ENCODE data around the gene UGT1A1. TPM values are rescaled to one million over a fixed set of nuclear protein-coding genes. Genes with fewer than 3 reads are reported as not detected.

UGT1A1 gene
- total and polyA plus RNA-seq, 7 donors = 0.06 TPM; not detected in 6

GRCh38 chr2:233819884-233820773 is 60.1 kb downstream of the UGT1A1 start:
- Histone ChIP-seq H3K27me3 (ENCODE audit: insufficient read depth in 3 of 3, low read length in 2 of 3) (peaks cover 0 to 4% (median 0%) of the 10 kb centered on the region in 3 donors), H3K4me1 (no peaks in the 10 kb centered on the region), H3K36me3 (ENCODE audit: insufficient read depth in 1 of 2, low read depth in 1 of 2) (no peaks in the 10 kb centered on the region), H3K9me3 (no peaks in the 10 kb centered on the region), H3K27ac (no peak overlapping the region), H3K4me3 (no peak overlapping the region)
- intact Hi-C loops (cut with DNase I) = no loop called here
- WGBS, 3 donors = 64 to 75% (median 73%) methylated on average over 16 to 18 of the region's 18 CpGs
- DNase-seq (no peak), ATAC-seq (no peak)
- no peak for TF ChIP-seq CTCF (IDR thresholded peaks at IDR 0.05)

DNA sequence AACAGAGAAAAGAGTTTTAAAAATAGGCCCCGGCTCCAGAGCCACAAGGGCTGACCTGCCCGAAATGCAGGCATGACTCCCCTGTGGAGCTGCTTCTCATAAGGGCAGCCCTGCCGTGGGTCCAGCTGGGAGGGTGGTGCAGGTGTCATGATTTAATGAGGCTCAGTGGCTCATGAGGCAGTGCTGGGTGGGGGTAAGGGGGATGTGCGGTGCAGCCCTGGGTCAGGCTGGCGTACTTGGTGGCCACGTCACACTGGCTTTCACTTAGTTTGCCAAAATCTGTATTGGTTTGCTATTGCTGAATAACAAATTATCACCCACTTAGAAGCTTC is 60.7 kb downstream of the UGT1A1 start:
- no peak for DNase-seq
- ATAC-seq = no peak
- intact Hi-C loops (cut with DNase I) = no loop called here
- H3K9me3 ChIP-seq = no peaks in the 10 kb centered on the region
- H3K27ac ChIP-seq = no peak overlapping the region
- no peak for TF ChIP-seq CTCF (IDR thresholded peaks at IDR 0.05)
- no peak overlapping the region for H3K4me3 ChIP-seq
- H3K27me3 ChIP-seq (ENCODE audit: insufficient read depth in 3 of 3, low read length in 2 of 3) = peaks cover 0 to 4% (median 0%) of the 10 kb centered on the region in 3 donors
- H3K4me1 ChIP-seq = no peaks in the 10 kb centered on the region
- 64 to 76% (median 69%) methylated on average over 6 of the region's 6 CpGs for WGBS, 3 donors
- no peaks in the 10 kb centered on the region for H3K36me3 ChIP-seq (ENCODE audit: insufficient read depth in 1 of 2, low read depth in 1 of 2)

DNA sequence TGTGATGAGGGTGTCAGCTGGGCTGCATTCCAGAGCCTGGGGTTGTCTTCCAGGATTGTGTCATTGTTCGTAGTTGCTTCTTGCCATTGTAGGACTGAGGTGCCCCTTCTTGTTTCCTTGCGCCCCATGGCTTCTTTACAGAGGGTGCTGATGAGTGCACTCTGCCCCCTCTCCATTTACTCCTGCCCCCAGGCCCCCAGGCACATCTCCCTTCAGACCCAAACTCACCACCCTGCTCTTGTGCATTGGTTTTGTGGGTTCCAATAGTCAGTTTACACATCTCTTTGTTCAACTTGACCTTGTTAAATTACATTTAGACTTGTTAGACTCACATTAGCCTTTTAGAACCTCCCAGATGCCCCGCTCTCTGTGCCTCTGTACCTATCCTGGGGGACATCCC is 61.1 kb downstream of the UGT1A1 start:
- H3K27me3 ChIP-seq (ENCODE audit: insufficient read depth in 3 of 3, low read length in 2 of 3) = peaks cover 0 to 4% (median 0%) of the 10 kb centered on the region in 3 donors
- H3K36me3 ChIP-seq (ENCODE audit: insufficient read depth in 1 of 2, low read depth in 1 of 2) = no peaks in the 10 kb centered on the region
- H3K4me1 ChIP-seq = no peaks in the 10 kb centered on the region
- no peak for DNase-seq
- intact Hi-C loops (cut with DNase I) = no loop called here
- 80 to 90% (median 84%) methylated on average over 3 of the region's 3 CpGs for WGBS, 3 donors
- no peaks in the 10 kb centered on the region for H3K9me3 ChIP-seq
- ATAC-seq = no peak
- TF ChIP-seq CTCF (IDR thresholded peaks at IDR 0.05) = no peak
- H3K4me3 ChIP-seq = no peak overlapping the region
- H3K27ac ChIP-seq = no peak overlapping the region

- no peak for TF ChIP-seq CTCF (IDR thresholded peaks at IDR 0.05)
- H3K36me3 ChIP-seq (ENCODE audit: insufficient read depth in 1 of 2, low read depth in 1 of 2) = no peaks in the 10 kb centered on the region
- intact Hi-C loops (cut with DNase I) = no loop called here
- 87 to 91% (median 90%) methylated on average over 8 of the region's 8 CpGs for WGBS, 3 donors
- no peaks in the 10 kb centered on the region for H3K9me3 ChIP-seq
- H3K27me3 ChIP-seq (ENCODE audit: insufficient read depth in 3 of 3, low read length in 2 of 3) = peaks cover 0 to 4% (median 0%) of the 10 kb centered on the region in 3 donors
- ATAC-seq (no peak), DNase-seq (no peak)
- no peaks in the 10 kb centered on the region for H3K4me1 ChIP-seq
- no peak overlapping the region for H3K4me3 ChIP-seq
- no peak overlapping the region for H3K27ac ChIP-seq
Observed at GRCh38 chr2:233821709-233822100, 61.6 kb downstream of the UGT1A1 start.

All from psoas muscle (tissue), 8 donors.